Caco-2 (cell line): ENCODE results near the gene BBS12. TPM values are rescaled to one million over a fixed set of nuclear protein-coding genes. Genes with fewer than 3 reads are reported as not detected.
"Not testable (repeated sequence)": the region's sequence is repeated elsewhere in the genome, so short reads cannot be mapped to it uniquely, and the experiment has no call there.

Source experiments
- BruUV-seq: library from RNA; stranded (reverse); fragments of 400-500 nt; replicated peaks from 2 replicates; lab custom pipeline; 2021; lab: Mats Ljungman, UMichigan
- CTCF ChIA-PET: fragments of 300-600 bp; sonication (Branson Sonifier 250); formaldehyde crosslinking; loops from one replicate; lab custom pipeline; 2022; ENCODE audit warnings: antibody characterized with exemption; lab: Charles Lee
- POLR2A ChIA-PET: fragments of 300-600 bp; sonication (Branson Sonifier 250); formaldehyde crosslinking; loops from one replicate; lab custom pipeline; 2022; ENCODE audit warnings: antibody characterized with exemption; lab: Charles Lee
- DNase-seq, 2 experiments: peaks; one replicate each; pipeline versions ENCODE4 v3.0.0 to v3.0.0-alpha.2; 2020 to 2022
- H3K27me3 ChIP-seq: replicated peaks from 2 replicates; pipeline ENCODE4 v1.6.0; 2011; ENCODE audit warnings: low read length; ENCODE audit not compliant: control insufficient read depth, insufficient read depth
- H3K36me3 ChIP-seq: 2 replicates; pipeline ENCODE4 v1.5.1; 2011; ENCODE audit warnings: low read length; ENCODE audit not compliant: control insufficient read depth, insufficient read depth
- H3K4me1 ChIP-seq: fragments of 250-450 bp; sonication (Bioruptor Pico); 2 replicates; pipeline ENCODE4 v1.5.1; 2020; ENCODE audit warnings: mild to moderate bottlenecking
- H3K4me3 ChIP-seq: 2 replicates; pipeline ENCODE4 v1.5.1; 2011; ENCODE audit warnings: low read depth, mild to moderate bottlenecking, control low read depth, low read length
- H3K9me3 ChIP-seq: fragments of 250-450 bp; sonication (Bioruptor Pico); 2 replicates; pipeline ENCODE4 v1.5.1; 2020; ENCODE audit warnings: mild to moderate bottlenecking, moderate library complexity
- H3K27ac Mint-ChIP-seq: one replicate; pipeline ENCODE4 v1.8.0; 2022; ENCODE audit warnings: mixed read lengths; ENCODE audit not compliant: unreplicated experiment
- H3K27me3 Mint-ChIP-seq: one replicate; pipeline ENCODE4 v1.8.0; 2022; ENCODE audit warnings: mixed read lengths; ENCODE audit not compliant: insufficient read depth, unreplicated experiment
- H3K36me3 Mint-ChIP-seq: one replicate; pipeline ENCODE4 v1.8.0; 2022; ENCODE audit warnings: mild to moderate bottlenecking, mixed read lengths; ENCODE audit not compliant: insufficient read depth, unreplicated experiment
- H3K4me1 Mint-ChIP-seq: one replicate; pipeline ENCODE4 v1.8.0; 2022; ENCODE audit warnings: low read depth, mixed read lengths; ENCODE audit not compliant: unreplicated experiment
- H3K4me3 Mint-ChIP-seq: one replicate; pipeline ENCODE4 v1.8.0; 2022; ENCODE audit warnings: mild to moderate bottlenecking, moderate library complexity, mixed read lengths; ENCODE audit not compliant: unreplicated experiment
- H3K9me3 Mint-ChIP-seq: one replicate; pipeline ENCODE4 v1.8.0; 2022; ENCODE audit warnings: mixed read lengths; ENCODE audit not compliant: unreplicated experiment
- CTCF ChIP-seq, 2 experiments: fragments of 200-600 bp in 1 of 2; IDR thresholded peaks; 1 replicate in 1 of 2; 2 replicates in 1 of 2; pipeline versions ENCODE4 v1.5.1 to v1.8.0; 2011 to 2022; ENCODE audit warnings: antibody characterized with exemption in 1 of 2, control low read depth in 1 of 2, inconsistent platforms in 1 of 2, low read depth in 1 of 2, low read length in 1 of 2, mild to moderate bottlenecking in 1 of 2, moderate library complexity in 1 of 2; ENCODE audit not compliant: insufficient read depth in 1 of 2, severe bottlenecking in 1 of 2, unreplicated experiment in 1 of 2
- intact Hi-C: fragments of 100-400 bp; cut with micrococcal nuclease; formaldehyde crosslinking; loops from one replicate; pipeline ENCODE4 v1.10.0; 2022; ENCODE audit not compliant: unreplicated experiment
- total RNA-seq: library from RNA; stranded (reverse); gene quantifications from 2 replicates; pipeline ENCODE4 v1.2.3, GENCODE V29; 2022

Gene BBS12
- total RNA-seq, 1 experiment from 2014 or later: 2.7 TPM

GRCh38 chr4:122784261-122784660, 51.8 kb downstream of the BBS12 start:
- Histone ChIP-seq H3K4me3 (no peak overlapping the region), H3K4me1 (0 out of 2 replicates have a peak, but pooled peaks cover 12% of the 10 kb centered on the region), H3K9me3 (no peaks in the 10 kb centered on the region), H3K27me3 (no peaks in the 10 kb centered on the region), H3K36me3 (no peaks in the 10 kb centered on the region)
- H3K36me3 Mint-ChIP-seq: no peaks in the 10 kb centered on the region
- intact Hi-C loops: loop anchor here (5.0 kb wide), 1 partner anchor 52 kb away; the partner anchor contains the start of gene BBS12
- peak overlapping the region; percentile 45 for H3K27ac Mint-ChIP-seq
- DNase-seq: no peak
- H3K27me3 Mint-ChIP-seq: no peaks in the 10 kb centered on the region
- ChIA-PET POLR2A (no interaction called here), CTCF (interaction anchor here (1.3 kb wide), 1 partner anchor 52 kb away, joined by 3 read pairs; the partner anchor contains the start of gene BBS12)
- H3K4me3 Mint-ChIP-seq: no peak overlapping the region
- TF ChIP-seq CTCF (IDR thresholded peaks at IDR 0.05; ENCODE audit: insufficient read depth in 1 of 2, low read depth in 1 of 2, low read length in 1 of 2, severe bottlenecking in 1 of 2, unreplicated experiment in 1 of 2): no peak
- peaks cover 10% of the 10 kb centered on the region for H3K9me3 Mint-ChIP-seq
- peaks cover 10% of the 10 kb centered on the region for H3K4me1 Mint-ChIP-seq
- no TSS peak for BruUV-seq

DNA sequence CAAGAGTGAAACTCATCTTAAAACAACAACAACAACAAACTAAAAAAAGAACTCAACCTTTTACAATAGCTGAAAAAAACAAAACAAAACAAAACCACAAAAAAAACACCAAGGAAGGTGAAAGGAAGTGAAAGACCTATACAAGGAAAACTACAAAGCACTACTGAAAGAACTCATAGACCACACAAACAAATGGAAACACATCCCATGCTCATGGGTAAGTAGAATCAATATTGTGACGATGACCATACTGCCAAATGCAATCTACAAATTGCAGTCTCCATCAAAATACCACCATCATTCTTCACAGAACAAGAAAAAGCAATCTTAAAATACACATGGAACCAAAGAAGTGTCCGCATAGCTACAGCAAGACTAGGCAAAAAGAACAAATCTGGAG, 52.6 kb downstream of the BBS12 start:
- 0 out of 2 replicates have a peak, but pooled peaks cover 12% of the 10 kb centered on the region for H3K4me1 ChIP-seq
- H3K36me3 ChIP-seq: no peaks in the 10 kb centered on the region
- Mint-ChIP-seq H3K4me1 (peaks cover 10% of the 10 kb centered on the region), H3K4me3 (no peak overlapping the region), H3K36me3 (no peaks in the 10 kb centered on the region), H3K9me3 (peaks cover 10% of the 10 kb centered on the region), H3K27ac (no peak overlapping the region), H3K27me3 (no peaks in the 10 kb centered on the region)
- H3K9me3 ChIP-seq: no peaks in the 10 kb centered on the region
- DNase-seq: no peak
- ChIA-PET CTCF (no interaction called here), POLR2A (no interaction called here)
- intact Hi-C loops: no loop called here
- no peak for TF ChIP-seq CTCF (IDR thresholded peaks at IDR 0.05; ENCODE audit: insufficient read depth in 1 of 2, low read depth in 1 of 2, low read length in 1 of 2, severe bottlenecking in 1 of 2, unreplicated experiment in 1 of 2)
- H3K4me3 ChIP-seq: no peak overlapping the region
- H3K27me3 ChIP-seq: no peaks in the 10 kb centered on the region
- BruUV-seq: no TSS peak

DNA sequence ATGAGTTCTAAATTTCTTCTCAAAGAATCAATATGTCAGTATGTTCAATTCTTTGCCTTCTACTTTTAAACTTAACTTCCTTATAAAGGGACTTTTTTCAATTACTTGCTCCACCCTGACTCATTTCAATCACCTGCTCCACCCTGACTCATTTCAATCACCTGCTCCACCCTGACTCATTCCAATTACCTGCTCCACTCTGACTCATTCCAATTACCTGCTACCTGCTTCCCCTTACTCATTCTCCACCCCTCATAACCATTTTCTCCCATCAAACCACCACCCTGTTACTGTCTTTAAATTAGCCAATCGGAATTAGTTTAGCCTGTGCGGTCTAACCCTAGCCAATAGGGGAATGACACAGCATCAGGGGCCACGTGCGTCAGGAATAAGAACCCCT, 53.8 kb downstream of the BBS12 start:
- intact Hi-C loops, H3K27me3 ChIP-seq, H3K27me3 Mint-ChIP-seq, H3K27ac Mint-ChIP-seq, DNase-seq, H3K9me3 Mint-ChIP-seq, H3K36me3 Mint-ChIP-seq, BruUV-seq, CTCF ChIA-PET, H3K36me3 ChIP-seq, H3K4me3 Mint-ChIP-seq, H3K4me1 Mint-ChIP-seq, H3K4me3 ChIP-seq, H3K9me3 ChIP-seq, POLR2A ChIA-PET: not testable (repeated sequence)
- 0 out of 2 replicates have a peak, but pooled peaks cover 12% of the 10 kb centered on the region for H3K4me1 ChIP-seq

- intact Hi-C loops, DNase-seq, H3K36me3 Mint-ChIP-seq, BruUV-seq, H3K27ac Mint-ChIP-seq, H3K9me3 Mint-ChIP-seq, H3K4me3 ChIP-seq, H3K9me3 ChIP-seq, CTCF ChIA-PET, H3K27me3 ChIP-seq, H3K4me1 Mint-ChIP-seq, H3K27me3 Mint-ChIP-seq, H3K4me3 Mint-ChIP-seq, POLR2A ChIA-PET, H3K36me3 ChIP-seq: not testable (repeated sequence)
- H3K4me1 ChIP-seq: 0 out of 2 replicates have a peak, but pooled peaks cover 12% of the 10 kb centered on the region
These were observed 54.4 kb downstream of the BBS12 start for GRCh38 chr4:122786920-122787319.
